HTR-8/SVneo (cell line): ENCODE results near the gene ANGPTL8.

Experiments
- DNase-seq: peaks from one replicate; pipeline ENCODE4 v3.0.0; 2011; ENCODE audit warnings: low spot score, mixed read lengths; ENCODE audit not compliant: insufficient read length
- FAIRE-seq: peaks from 2 replicates; lab custom pipeline; 2011; peaks lifted over from hg19 to GRCh38; lab: Jason Lieb, UNC

Gene ANGPTL8

DNA sequence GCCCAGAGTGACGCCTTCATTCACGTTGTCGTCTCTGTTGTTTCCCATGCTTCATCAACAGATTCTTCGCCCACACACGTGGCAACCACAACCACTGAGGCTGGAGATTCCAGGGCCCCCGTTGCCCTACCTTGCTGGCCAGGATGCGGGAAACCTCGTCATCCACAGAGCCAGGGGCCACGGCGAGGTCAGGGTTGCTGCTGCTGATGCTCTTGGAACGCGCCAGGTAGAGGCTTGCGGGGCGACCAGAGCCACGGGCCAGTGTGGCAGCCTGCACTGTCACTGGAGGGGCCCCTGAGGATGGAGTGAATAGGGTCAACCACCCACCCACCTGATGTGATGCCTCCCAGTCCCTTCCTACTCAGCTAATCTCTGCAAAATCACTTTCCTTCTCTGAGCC is 6.3 kb upstream of the ANGPTL8 start:
- FAIRE-seq = no peak
- no peak for DNase-seq

DNA sequence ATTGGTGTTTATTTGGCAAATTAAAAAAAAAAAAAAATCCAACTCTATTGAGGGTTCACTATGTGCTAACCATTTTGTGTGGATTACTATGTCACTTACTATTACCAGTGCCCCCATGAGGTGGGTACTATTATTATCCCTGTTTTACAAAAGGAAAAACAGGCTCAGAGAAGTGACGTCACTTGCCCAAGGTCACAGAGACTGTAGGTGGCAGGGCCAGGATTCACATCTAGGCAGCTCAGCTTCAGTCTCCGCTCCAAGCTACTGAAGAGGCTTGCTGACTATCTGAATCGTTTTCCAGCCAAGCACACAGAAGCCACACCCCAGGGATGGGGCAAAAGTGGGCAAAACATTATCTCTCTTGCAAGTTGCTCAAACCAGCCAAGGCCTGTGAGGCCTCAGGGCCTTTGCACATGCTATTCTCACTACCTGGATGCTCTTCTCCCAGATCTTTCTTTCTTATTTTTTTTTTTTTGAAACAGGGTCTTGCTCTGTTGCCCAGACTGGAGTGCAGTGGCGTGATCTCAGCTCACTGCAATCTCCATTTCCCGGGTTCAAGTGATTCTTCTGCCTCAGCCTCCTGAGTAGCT is 4.8 kb upstream of the ANGPTL8 start:
- DNase-seq = no peak
- FAIRE-seq = no peak

GRCh38 chr19:11236324-11237301 is 2.8 kb upstream of the ANGPTL8 start:
- no peak for FAIRE-seq
- DNase-seq = no peak

DNA sequence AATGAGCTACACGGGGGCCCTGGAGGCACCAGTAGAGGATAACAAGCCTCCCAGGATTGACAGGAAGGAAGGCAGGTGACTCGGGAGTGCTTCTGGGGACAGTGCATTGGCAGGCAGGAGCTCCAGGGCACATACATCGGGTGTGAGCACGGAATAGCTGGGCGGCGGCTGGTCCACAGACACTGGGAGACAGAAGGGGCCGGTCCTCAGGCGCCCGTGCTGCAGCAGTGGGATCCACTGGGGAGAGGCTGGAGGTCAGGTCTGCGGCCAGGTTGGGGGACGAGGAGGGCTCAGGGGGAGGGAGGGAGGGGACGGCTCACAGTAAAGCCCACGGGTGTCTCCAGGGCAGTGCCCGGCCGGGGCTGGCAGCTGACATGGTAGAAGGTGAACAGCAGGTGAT is 2.1 kb upstream of the ANGPTL8 start:
- FAIRE-seq (no peak), DNase-seq (no peak)

GRCh38 chr19:11238041-11238440 is 1.4 kb upstream of the ANGPTL8 start:
- DNase-seq (no peak), FAIRE-seq (no peak)

DNA sequence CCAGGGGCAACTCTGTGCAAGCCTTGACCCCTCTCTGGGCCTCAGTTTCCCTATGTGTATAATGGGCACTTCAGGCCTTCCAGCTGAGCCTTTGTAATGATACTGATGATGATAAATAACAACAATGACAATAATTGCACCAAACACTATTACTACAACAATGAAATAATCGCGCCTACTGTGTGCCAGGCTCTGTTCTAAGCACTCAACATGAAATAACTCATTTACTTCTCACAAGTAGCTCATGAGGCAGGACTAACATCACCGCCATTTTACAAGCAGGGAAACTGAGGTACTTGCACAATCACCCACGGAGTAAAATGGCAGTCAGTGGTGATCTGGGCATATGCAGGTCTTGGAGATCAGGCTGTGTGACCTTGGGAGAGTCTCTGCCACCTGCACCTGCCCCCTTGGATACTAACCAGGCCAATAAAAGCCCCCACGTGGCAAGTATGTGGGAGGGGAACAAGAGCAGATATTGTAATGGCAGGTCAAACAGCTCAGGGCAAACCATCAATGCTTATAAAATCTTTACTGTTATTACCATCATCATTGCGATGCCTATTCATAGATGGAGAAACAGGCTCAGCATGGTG is 540 bp upstream of the ANGPTL8 start:
- FAIRE-seq (no peak), DNase-seq (no peak)

- DNase-seq (no peak), FAIRE-seq (no peak)
Measured at GRCh38 chr19:11240008-11240444, 607 bp downstream of the ANGPTL8 start.

DNA sequence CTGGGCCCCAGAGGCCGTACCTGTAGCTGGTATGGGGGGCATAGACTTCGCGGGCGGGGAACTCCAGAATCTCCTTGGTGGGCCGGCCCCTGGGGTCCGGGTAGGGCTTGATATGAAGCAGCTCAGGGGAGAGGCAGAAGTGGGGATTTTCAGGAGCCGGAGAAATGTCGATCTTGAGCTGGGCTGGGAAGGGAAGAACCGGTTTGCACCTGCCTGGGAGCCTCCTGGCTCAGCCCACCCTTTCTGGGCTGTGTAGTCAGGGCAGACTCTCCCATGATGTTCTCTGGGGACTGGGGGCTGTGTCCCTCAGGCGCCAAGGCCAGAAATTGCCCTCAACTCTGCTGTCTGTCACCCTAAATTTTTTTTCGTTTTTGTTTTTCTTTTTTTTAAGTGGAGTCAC is 2.6 kb downstream of the ANGPTL8 start:
- no peak for DNase-seq
- no peak for FAIRE-seq

- peak; percentile 13 for FAIRE-seq
Measured at GRCh38 chr19:11242864-11243797, 3.7 kb downstream of the ANGPTL8 start.

GRCh38 chr19:11243798-11244169 is 4.4 kb downstream of the ANGPTL8 start:
- FAIRE-seq = no peak

More at GRCh38 chr19:11242864-11243797, 3.7 kb downstream of the ANGPTL8 start:
- DNase-seq = peak; percentile 95

GRCh38 chr19:11244846-11245589 is 5.6 kb downstream of the ANGPTL8 start:
- no peak for FAIRE-seq
- DNase-seq = no peak

More at GRCh38 chr19:11243798-11244169, 4.4 kb downstream of the ANGPTL8 start:
- DNase-seq = no peak

- FAIRE-seq = no peak
- DNase-seq = no peak
Measured at GRCh38 chr19:11246941-11247340, 7.5 kb downstream of the ANGPTL8 start.

DNA sequence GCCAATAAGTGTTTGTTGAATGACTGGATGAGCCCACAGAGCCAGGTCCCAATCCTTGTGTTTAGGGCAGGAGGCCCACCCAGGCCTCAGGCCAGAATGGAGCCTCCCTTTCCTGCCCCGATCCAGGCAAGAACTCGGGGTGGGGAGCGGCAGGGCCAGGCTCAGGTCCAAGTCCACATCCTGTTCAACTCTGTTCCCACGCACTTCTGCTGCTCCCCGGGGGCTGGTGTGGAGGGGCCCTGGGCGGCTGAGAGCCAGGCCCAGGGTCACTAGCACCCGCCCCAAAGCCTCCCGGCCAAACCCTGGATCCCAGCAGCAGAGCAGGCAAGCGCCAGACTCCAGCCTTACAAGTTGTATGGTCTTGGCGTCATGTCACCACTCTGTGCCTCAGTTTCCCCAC is 8.0 kb downstream of the ANGPTL8 start:
- FAIRE-seq (no peak), DNase-seq (no peak)

DNA sequence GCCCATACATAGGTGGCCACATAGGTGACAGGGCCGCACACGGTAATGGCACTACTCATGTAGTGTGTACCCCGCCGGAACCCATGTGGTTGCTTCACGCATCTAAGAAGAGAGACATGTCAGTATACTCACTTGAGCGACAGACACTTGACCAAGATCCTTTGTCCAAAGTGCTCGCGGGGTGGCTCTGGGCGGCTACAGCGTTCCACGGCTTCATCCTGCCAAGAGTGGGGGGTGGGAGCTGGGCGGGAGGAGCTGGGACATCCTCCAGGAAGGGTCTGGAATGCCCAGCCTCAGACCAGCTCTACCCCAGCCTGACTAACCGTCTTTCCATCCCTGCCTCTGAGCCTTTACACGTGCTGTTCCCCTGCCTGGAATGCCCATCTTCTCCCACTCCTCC is 8.5 kb downstream of the ANGPTL8 start:
- FAIRE-seq (no peak), DNase-seq (no peak)

GRCh38 chr19:11248852-11249251 is 9.4 kb downstream of the ANGPTL8 start:
- FAIRE-seq (no peak), DNase-seq (no peak)

DNA sequence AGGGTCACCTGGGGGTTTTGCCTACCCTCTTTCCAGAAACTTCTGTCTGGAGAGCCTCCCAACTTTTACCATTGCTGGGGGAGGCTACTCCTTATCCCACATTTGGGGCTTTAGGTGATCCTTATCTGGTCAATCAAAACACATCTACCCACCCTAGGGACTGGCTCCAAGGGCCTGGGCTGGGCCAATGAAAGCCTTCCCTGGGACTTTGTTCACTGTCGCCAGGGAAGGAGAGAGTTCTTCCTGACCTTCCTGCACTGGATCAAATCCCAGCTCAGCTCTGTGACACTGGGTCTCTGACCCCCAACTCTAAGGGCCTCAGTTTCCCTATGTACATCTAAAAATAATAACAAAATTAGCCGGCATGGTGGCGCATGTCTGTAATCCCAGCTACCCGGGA is 11.8 kb downstream of the ANGPTL8 start:
- DNase-seq (no peak), FAIRE-seq (no peak)

- DNase-seq = no peak
- no peak for FAIRE-seq
Measured at GRCh38 chr19:11251650-11252314, 12.4 kb downstream of the ANGPTL8 start.

DNA sequence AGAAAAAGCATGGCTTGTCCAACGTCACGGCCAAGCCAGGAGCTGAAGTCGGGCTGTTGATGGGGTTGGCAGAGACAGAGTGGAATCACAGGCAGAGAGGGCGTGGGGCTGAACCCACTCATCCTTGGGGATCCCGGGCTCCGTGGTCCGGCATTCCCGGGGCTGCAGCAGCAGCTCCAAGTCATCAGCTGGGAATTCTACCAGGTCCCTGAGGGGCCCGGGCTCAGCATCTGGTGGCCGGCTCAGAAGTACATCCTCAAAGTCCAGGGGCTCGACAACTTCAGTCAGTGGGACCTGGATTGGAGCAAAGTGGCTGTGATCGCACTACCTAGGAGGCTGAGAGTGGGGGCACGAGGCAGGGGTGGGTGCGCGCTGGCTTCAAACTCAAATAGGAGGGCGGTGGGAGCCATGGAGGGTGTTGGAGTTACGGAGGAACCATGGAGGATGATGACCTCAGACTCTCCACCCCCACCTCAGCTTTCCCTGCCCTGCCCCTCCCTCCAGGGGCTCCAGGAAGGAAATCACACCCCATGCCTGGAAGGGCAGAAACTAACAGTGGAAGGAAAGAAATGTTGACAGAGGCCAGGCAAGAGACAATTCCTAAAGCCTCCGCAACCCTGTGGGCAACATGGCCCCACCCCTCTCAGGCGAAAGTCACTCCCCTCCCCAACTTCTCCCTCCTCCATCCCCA is 13.4 kb downstream of the ANGPTL8 start:
- FAIRE-seq = no peak

More for the DNA sequence above, 13.4 kb downstream of the ANGPTL8 start:
- no peak for DNase-seq
